T-helper 1 cell treated with Interleukin-12 subunit alpha and Interleukin-12 subunit beta and Interleukin-4 antibody, amounts not matched to agents 30 μg/mL and 1 μg/mL, for 36 hours (primary cell): Measurements from ENCODE around the gene PPP1R1B.

Source experiments
- H3K27ac Mint-ChIP-seq: one replicate; pipeline ENCODE4 v1.8.0; 2021; ENCODE audit warnings: mild to moderate bottlenecking, mixed read lengths
- H3K27me3 Mint-ChIP-seq: one replicate; pipeline ENCODE4 v1.8.0; 2021; ENCODE audit warnings: low read depth, mixed read lengths
- H3K36me3 Mint-ChIP-seq: one replicate; pipeline ENCODE4 v1.8.0; 2021; ENCODE audit warnings: low read depth, mixed read lengths
- H3K4me1 Mint-ChIP-seq: one replicate; pipeline ENCODE4 v1.8.0; 2021; ENCODE audit warnings: low read depth, mixed read lengths
- H3K4me3 Mint-ChIP-seq: one replicate; pipeline ENCODE4 v1.8.0; 2021; ENCODE audit warnings: mild to moderate bottlenecking, moderate library complexity, mixed read lengths
- H3K9me3 Mint-ChIP-seq: one replicate; pipeline ENCODE4 v1.8.0; 2021; ENCODE audit warnings: mixed read lengths

The PPP1R1B gene

GRCh38 chr17:39597372-39598046 is 29.2 kb upstream of the PPP1R1B start:
- H3K9me3 Mint-ChIP-seq = no peaks in the 10 kb centered on the region
- H3K36me3 Mint-ChIP-seq = peaks cover 3% of the 10 kb centered on the region
- no peaks in the 10 kb centered on the region for H3K4me1 Mint-ChIP-seq
- peaks cover 94% of the 10 kb centered on the region for H3K27me3 Mint-ChIP-seq
- no peak overlapping the region for H3K4me3 Mint-ChIP-seq
- H3K27ac Mint-ChIP-seq = no peak overlapping the region

GRCh38 chr17:39598047-39598481 is 28.7 kb upstream of the PPP1R1B start:
- Mint-ChIP-seq H3K27ac (no peak overlapping the region), H3K9me3 (no peaks in the 10 kb centered on the region), H3K27me3 (peaks cover 97% of the 10 kb centered on the region), H3K4me1 (no peaks in the 10 kb centered on the region), H3K4me3 (no peak overlapping the region), H3K36me3 (peaks cover 3% of the 10 kb centered on the region)

- Mint-ChIP-seq H3K9me3 (no peaks in the 10 kb centered on the region), H3K27me3 (peaks cover 97% of the 10 kb centered on the region), H3K4me1 (peaks cover 2% of the 10 kb centered on the region), H3K27ac (no peak overlapping the region), H3K4me3 (no peak overlapping the region), H3K36me3 (peaks cover 3% of the 10 kb centered on the region)
These were observed 28.1 kb upstream of the PPP1R1B start for GRCh38 chr17:39598630-39599003.

- peaks cover 3% of the 10 kb centered on the region for H3K36me3 Mint-ChIP-seq
- H3K4me3 Mint-ChIP-seq = no peak overlapping the region
- H3K4me1 Mint-ChIP-seq = peaks cover 2% of the 10 kb centered on the region
- H3K27ac Mint-ChIP-seq = no peak overlapping the region
- no peaks in the 10 kb centered on the region for H3K9me3 Mint-ChIP-seq
- H3K27me3 Mint-ChIP-seq = peaks cover 96% of the 10 kb centered on the region
These were observed 27.6 kb upstream of the PPP1R1B start for GRCh38 chr17:39599004-39599664.

- Mint-ChIP-seq H3K27me3 (peaks cover 96% of the 10 kb centered on the region), H3K27ac (no peak overlapping the region), H3K36me3 (peaks cover 3% of the 10 kb centered on the region), H3K4me1 (peaks cover 2% of the 10 kb centered on the region), H3K9me3 (no peaks in the 10 kb centered on the region), H3K4me3 (no peak overlapping the region)
These were observed 27.0 kb upstream of the PPP1R1B start for GRCh38 chr17:39599665-39600231.

- Mint-ChIP-seq H3K4me1 (peaks cover 6% of the 10 kb centered on the region), H3K9me3 (no peaks in the 10 kb centered on the region), H3K27me3 (peaks cover 96% of the 10 kb centered on the region), H3K36me3 (peaks cover 3% of the 10 kb centered on the region), H3K27ac (no peak overlapping the region), H3K4me3 (no peak overlapping the region)
These were observed 26.3 kb upstream of the PPP1R1B start for GRCh38 chr17:39600288-39600996.

- H3K4me3 Mint-ChIP-seq = no peak overlapping the region
- peaks cover 94% of the 10 kb centered on the region for H3K27me3 Mint-ChIP-seq
- no peaks in the 10 kb centered on the region for H3K9me3 Mint-ChIP-seq
- H3K36me3 Mint-ChIP-seq = peaks cover 2% of the 10 kb centered on the region
- no peak overlapping the region for H3K27ac Mint-ChIP-seq
- H3K4me1 Mint-ChIP-seq = peaks cover 6% of the 10 kb centered on the region
These were observed 25.7 kb upstream of the PPP1R1B start for GRCh38 chr17:39600997-39601597.

- Mint-ChIP-seq H3K4me3 (no peak overlapping the region), H3K27ac (no peak overlapping the region), H3K9me3 (no peaks in the 10 kb centered on the region), H3K27me3 (peaks cover 91% of the 10 kb centered on the region), H3K4me1 (peaks cover 6% of the 10 kb centered on the region), H3K36me3 (no peaks in the 10 kb centered on the region)
These were observed 24.8 kb upstream of the PPP1R1B start for GRCh38 chr17:39601758-39602532.

- H3K4me1 Mint-ChIP-seq = peaks cover 6% of the 10 kb centered on the region
- H3K36me3 Mint-ChIP-seq = no peaks in the 10 kb centered on the region
- no peaks in the 10 kb centered on the region for H3K9me3 Mint-ChIP-seq
- no peak overlapping the region for H3K27ac Mint-ChIP-seq
- H3K27me3 Mint-ChIP-seq = peaks cover 89% of the 10 kb centered on the region
- no peak overlapping the region for H3K4me3 Mint-ChIP-seq
These were observed 24.0 kb upstream of the PPP1R1B start for GRCh38 chr17:39602533-39603303.

GRCh38 chr17:39603304-39604016 is 23.3 kb upstream of the PPP1R1B start:
- Mint-ChIP-seq H3K4me3 (no peak overlapping the region), H3K27me3 (peaks cover 86% of the 10 kb centered on the region), H3K27ac (peak overlapping the region; percentile 14), H3K36me3 (no peaks in the 10 kb centered on the region), H3K9me3 (no peaks in the 10 kb centered on the region), H3K4me1 (peaks cover 6% of the 10 kb centered on the region)

- H3K9me3 Mint-ChIP-seq = no peaks in the 10 kb centered on the region
- peak overlapping the region; percentile 45 for H3K27ac Mint-ChIP-seq
- H3K27me3 Mint-ChIP-seq = peaks cover 82% of the 10 kb centered on the region
- H3K36me3 Mint-ChIP-seq = no peaks in the 10 kb centered on the region
- H3K4me3 Mint-ChIP-seq = no peak overlapping the region
- peaks cover 6% of the 10 kb centered on the region for H3K4me1 Mint-ChIP-seq
These were observed 21.8 kb upstream of the PPP1R1B start for GRCh38 chr17:39604911-39605491.

- no peaks in the 10 kb centered on the region for H3K9me3 Mint-ChIP-seq
- no peak overlapping the region for H3K4me3 Mint-ChIP-seq
- H3K27me3 Mint-ChIP-seq = peaks cover 77% of the 10 kb centered on the region
- H3K4me1 Mint-ChIP-seq = peaks cover 6% of the 10 kb centered on the region
- H3K27ac Mint-ChIP-seq = no peak overlapping the region
- H3K36me3 Mint-ChIP-seq = no peaks in the 10 kb centered on the region
These were observed 21.0 kb upstream of the PPP1R1B start for GRCh38 chr17:39605492-39606433.
